ENCODE measurements around the gene RAD51. TPM values are rescaled to one million over a fixed set of nuclear protein-coding genes. Genes with fewer than 3 reads are reported as not detected.

Gene RAD51
- total and polyA plus RNA-seq, 9 of the 15 experiments (the other 6 are each of a cell fraction or from before 2014, with no cell fraction given) = 16.0 to 63.8 (median 34.6) TPM

DNA sequence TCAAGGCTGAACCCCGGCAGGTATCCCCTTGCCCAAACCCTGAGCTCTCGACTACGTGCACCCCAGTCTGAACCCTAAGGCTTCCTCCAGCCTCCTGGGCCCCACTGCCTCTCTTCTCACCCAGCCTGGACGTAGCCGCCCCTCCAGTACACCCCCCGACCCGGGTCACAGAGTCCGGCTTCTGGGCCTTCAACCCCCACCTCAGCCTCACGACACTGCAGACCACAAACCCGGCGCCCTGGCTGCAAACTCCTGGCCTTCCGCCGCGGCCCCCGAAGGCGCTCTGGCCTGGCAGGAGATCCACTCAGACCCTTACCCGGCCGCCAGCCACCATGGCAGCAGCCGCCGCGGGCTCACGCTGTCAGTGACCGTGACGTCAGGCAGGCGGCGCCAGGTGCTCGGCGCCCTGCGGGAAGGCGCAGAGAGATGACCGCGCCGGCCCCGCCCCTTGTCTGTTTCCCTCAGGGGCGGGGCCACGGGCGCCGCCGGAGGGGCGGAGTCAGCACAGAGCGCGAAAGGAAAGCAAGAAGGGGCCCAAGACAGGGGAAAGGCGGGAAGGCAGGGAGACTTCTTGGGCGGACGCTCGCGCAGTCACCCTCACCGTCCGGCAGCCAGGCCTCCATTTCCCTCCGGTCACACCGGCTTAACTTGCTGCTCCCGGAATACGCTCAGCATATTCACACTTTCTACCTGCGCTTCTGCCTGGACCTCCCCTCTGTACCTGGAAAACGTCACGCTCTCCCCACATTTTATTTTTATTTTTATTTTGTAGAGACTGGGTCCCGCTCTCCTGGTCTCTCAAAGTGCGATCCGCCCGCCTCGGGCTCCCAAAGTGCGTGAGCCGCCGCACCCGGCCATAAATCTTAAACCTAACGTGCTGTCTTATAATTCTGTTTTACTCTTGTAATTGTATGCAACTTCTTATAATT lies 60.2 kb downstream of the RAD51 start, which contains the start of gene RMDN3 (continued):
- TF ChIP-seq FUS (optimal IDR thresholded peaks at IDR 0.05; ENCODE audit: low read depth, low read length) (peak; percentile 55), ZBTB11 (CRISPR knock-in tag; IDR thresholded peaks at IDR 0.05) (0 out of 6 replicates have a peak, but pooled peaks of 1 of the 3 experiments have one; percentile 33), NR2C2 (CRISPR knock-in tag; IDR thresholded peaks at IDR 0.05) (no peak), NR2C2 (tag; IDR thresholded peaks at IDR 0.05) (peak; percentile 51; the same call in 1 of the 2 replicates), RNF2 (IDR thresholded peaks at IDR 0.05) (0 out of 2 replicates have a peak, but pooled peaks have one; percentile 53), MBD2 (IDR thresholded peaks at IDR 0.05; ENCODE audit: borderline replicate concordance, low read depth) (peak; percentile 73; the same call in 1 of the 2 replicates), E2F8 (IDR thresholded peaks at IDR 0.05; ENCODE audit: low read depth, partially characterized antibody) (peak; percentile 86), CREM (IDR thresholded peaks at IDR 0.05; ENCODE audit: low read depth) (peak; percentile 99), FOXP1 (CRISPR knock-in tag; IDR thresholded peaks at IDR 0.05) (peak; percentile 74; the same call in 1 of the 2 replicates), TEAD4 (IDR thresholded peaks at IDR 0.05; ENCODE audit: low read length) (no peak), TEAD4 (CRISPR knock-in tag; IDR thresholded peaks at IDR 0.05; ENCODE audit: borderline replicate concordance) (no peak), YY1 (IDR thresholded peaks at IDR 0.05; ENCODE audit: borderline replicate concordance in 1 of 3, control insufficient read depth in 1 of 3, extremely low read depth in 1 of 3, insufficient read depth in 3 of 3, insufficient read length in 1 of 3, insufficient replicate concordance in 2 of 3, low read depth in 1 of 3, low read length in 2 of 3) (peak in 2 of 3 experiments; percentile 80 to 86)
- TF ChIP-seq, protein P1, sequence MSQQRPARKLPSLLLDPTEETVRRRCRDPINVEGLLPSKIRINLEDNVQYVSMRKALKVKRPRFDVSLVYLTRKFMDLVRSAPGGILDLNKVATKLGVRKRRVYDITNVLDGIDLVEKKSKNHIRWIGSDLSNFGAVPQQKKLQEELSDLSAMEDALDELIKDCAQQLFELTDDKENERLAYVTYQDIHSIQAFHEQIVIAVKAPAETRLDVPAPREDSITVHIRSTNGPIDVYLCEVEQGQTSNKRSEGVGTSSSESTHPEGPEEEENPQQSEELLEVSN (IDR thresholded peaks at IDR 0.05; ENCODE audit: borderline replicate concordance in 1 of 2, extremely low read depth in 1 of 2, insufficient read depth in 1 of 2, insufficient read length in 1 of 2, low read depth in 1 of 2, low read length in 1 of 2, poor library complexity in 1 of 2, severe bottlenecking in 1 of 2) = peak; percentile 92 to 95
